Keratinocyte (primary cell): ENCODE results near the gene THSD8. TPM values are rescaled to one million over a fixed set of nuclear protein-coding genes. Genes with fewer than 3 reads are reported as not detected.
A peak's percentile ranks its signal among the peaks of the same experiment; 100 is the strongest.

Source experiments
- DNase-seq: peaks from one replicate; pipeline ENCODE4 v3.0.0-alpha.2; 2011; ENCODE audit warnings: low read depth, missing footprints, low spot score
- FAIRE-seq: peaks from 2 replicates; lab custom pipeline; 2011; peaks lifted over from hg19 to GRCh38; lab: Jason Lieb, UNC
- H2AFZ ChIP-seq: 2 replicates; pipeline ENCODE4 v1.6.0; 2012; ENCODE audit warnings: low read length, control low read depth, inconsistent platforms; ENCODE audit not compliant: control insufficient read depth
- H3K27ac ChIP-seq: 2 replicates; pipeline ENCODE4 v1.5.1; 2011; ENCODE audit warnings: low read length; ENCODE audit not compliant: control insufficient read depth, insufficient read depth
- H3K27me3 ChIP-seq: 3 replicates; pipeline ENCODE4 v1.6.0; 2011; ENCODE audit warnings: low read length; ENCODE audit not compliant: control insufficient read depth, insufficient read depth; ENCODE audit errors: extremely low read depth
- H3K36me3 ChIP-seq, 2 experiments: 2 replicates in 1 of 2; 3 replicates in 1 of 2; pipeline ENCODE4 v1.5.1; 2011; ENCODE audit warnings: low read length in 2 of 2, mild to moderate bottlenecking in 1 of 2; ENCODE audit not compliant: control insufficient read depth in 2 of 2, insufficient read depth in 2 of 2; ENCODE audit errors: extremely low read depth in 1 of 2
- H3K4me1 ChIP-seq: 3 replicates; pipeline ENCODE4 v1.5.1; 2011; ENCODE audit warnings: low read length; ENCODE audit not compliant: control insufficient read depth, insufficient read depth; ENCODE audit errors: extremely low read depth
- H3K4me2 ChIP-seq: 3 replicates; pipeline ENCODE4 v1.6.0; 2011; ENCODE audit warnings: low read depth, low read length; ENCODE audit not compliant: control insufficient read depth, insufficient read depth; ENCODE audit errors: extremely low read depth
- H3K4me3 ChIP-seq, 3 experiments: fragments of 200-600 bp in 1 of 3; sonication (generic) in 1 of 3; 2 replicates in 2 of 3; 3 replicates in 1 of 3; pipeline ENCODE4 v1.5.1; 2011 to 2016; ENCODE audit warnings: low read length in 3 of 3, mild to moderate bottlenecking in 3 of 3, control low read depth in 2 of 3, inconsistent platforms in 1 of 3, low read depth in 1 of 3, mixed read lengths in 1 of 3, mixed run types in 1 of 3, moderate library complexity in 1 of 3; ENCODE audit not compliant: control insufficient read depth in 2 of 3, insufficient read depth in 2 of 3; ENCODE audit errors: extremely low read depth in 1 of 3
- H3K79me2 ChIP-seq: 2 replicates; pipeline ENCODE4 v1.6.0; 2012; ENCODE audit warnings: low read length; ENCODE audit not compliant: control insufficient read depth, insufficient read depth
- H3K9ac ChIP-seq: 3 replicates; pipeline ENCODE4 v1.6.0; 2011; ENCODE audit warnings: low read length; ENCODE audit not compliant: control insufficient read depth, insufficient read depth; ENCODE audit errors: extremely low read depth
- H3K9me1 ChIP-seq: 3 replicates; pipeline ENCODE4 v1.6.0; 2011; ENCODE audit warnings: low read length; ENCODE audit not compliant: control insufficient read depth, insufficient read depth; ENCODE audit errors: extremely low read depth
- H3K9me3 ChIP-seq: 2 replicates; pipeline ENCODE4 v1.5.1; 2012; ENCODE audit warnings: low read depth, low read length; ENCODE audit not compliant: control insufficient read depth
- H4K20me1 ChIP-seq: 3 replicates; pipeline ENCODE4 v1.6.0; 2011; ENCODE audit warnings: low read length; ENCODE audit not compliant: control insufficient read depth, insufficient read depth; ENCODE audit errors: extremely low read depth
- CTCF ChIP-seq, 3 experiments: IDR thresholded peaks in 1 of 3; conservative IDR thresholded peaks in 1 of 3; optimal IDR thresholded peaks in 1 of 3; 2 replicates in 2 of 3; 3 replicates in 1 of 3; pipeline versions ENCODE3 to v1.5.1; 2011; ENCODE audit warnings: low read length in 3 of 3, mild to moderate bottlenecking in 3 of 3, moderate library complexity in 2 of 3, control low read depth in 1 of 3, inconsistent platforms in 1 of 3; ENCODE audit not compliant: insufficient read depth in 2 of 3; ENCODE audit errors: extremely low read depth in 1 of 3
- EZH2 ChIP-seq: IDR thresholded peaks from one replicate; pipeline ENCODE4 v1.6.1; 2012; ENCODE audit warnings: inconsistent platforms, mild to moderate bottlenecking, low read length, moderate library complexity
- dilution Hi-C: fragments of 300-500 bp; cut with MboI; formaldehyde crosslinking; loops from one replicate; pipeline ENCODE4 v1.7.0; 2020; ENCODE audit warnings: low sequenced_read_pairs; ENCODE audit not compliant: extremely low pct_ligation_motif_present
- polyA plus RNA-seq, 5 experiments: library from polyadenylated mRNA; depleted of rRNA in 3 of 5; stranded (reverse) in 3 of 5; stranded (forward) in 1 of 5; unstranded in 1 of 5; fragments of >200 nt; gene quantifications; 1 replicate in 1 of 5; 2 replicates in 3 of 5; 3 replicates in 1 of 5; pipeline versions ENCODE4 v1.2.1 to v1.2.3, GENCODE V29; 2011 to 2012; ENCODE audit warnings: missing spikeins in 2 of 5, low read depth in 1 of 5, low replicate concordance in 1 of 5

THSD8 gene
- polyA plus RNA-seq, 1 donor (not counting 4 experiments of a cell fraction or from before 2014, with no cell fraction given), result 6.6 TPM

- H3K4me3 ChIP-seq, result peak within 1 kb of the TSS; percentile 48 to 76 (median 76)
- peak within 1 kb of the TSS; percentile 91 for H3K9ac ChIP-seq
- dilution Hi-C loops, result no loop called here
- H4K20me1 ChIP-seq, result peaks cover 3% of the 10 kb centered on the region
- H3K79me2 ChIP-seq, result peaks cover 3% of the 10 kb centered on the region
- DNase-seq (peak; percentile 97), FAIRE-seq (peak; percentile 76)
- no peaks in the 10 kb centered on the region for H3K9me1 ChIP-seq
- peak within 1 kb of the TSS; percentile 94 for H3K4me2 ChIP-seq
- no peaks in the 10 kb centered on the region for H3K27me3 ChIP-seq
- no peak for TF ChIP-seq EZH2
- no peak for TF ChIP-seq CTCF (optimal IDR thresholded peaks at IDR 0.05 in 1 of 3, IDR thresholded peaks at IDR 0.05 in 1 of 3, conservative IDR thresholded peaks at IDR 0.05 in 1 of 3; ENCODE audit: extremely low read depth in 1 of 3, insufficient read depth in 2 of 3, low read length in 3 of 3)
- H3K4me1 ChIP-seq, result peaks cover 27% of the 10 kb centered on the region
- H3K36me3 ChIP-seq, result peaks cover 19 to 21% of the 10 kb centered on the region in 2 experiments
- H2AFZ ChIP-seq, result peak within 1 kb of the TSS; percentile 70
- no peaks in the 10 kb centered on the region for H3K9me3 ChIP-seq
- peak within 1 kb of the TSS; percentile 91 for H3K27ac ChIP-seq
Measured at GRCh38 chr19:12774588-12775555, 27.0 kb upstream of the THSD8 start, which contains the start of gene HOOK2. Gene HOOK2 (minus strand): TSS chr19:12775552. CDS start chr19:12775449, 103 bp downstream.

- H4K20me1 ChIP-seq, result no peaks in the 10 kb centered on the region
- peaks cover 36% of the 10 kb centered on the region for H3K4me1 ChIP-seq
- H3K27ac ChIP-seq, result peak overlapping the region; percentile 85
- H3K27me3 ChIP-seq, result no peaks in the 10 kb centered on the region
- FAIRE-seq, result no peak
- DNase-seq, result no peak
- H3K4me2 ChIP-seq, result peak overlapping the region; percentile 93
- H3K36me3 ChIP-seq, result peaks cover 5 to 11% of the 10 kb centered on the region in 2 experiments
- dilution Hi-C loops, result no loop called here
- TF ChIP-seq CTCF (optimal IDR thresholded peaks at IDR 0.05 in 1 of 3, IDR thresholded peaks at IDR 0.05 in 1 of 3, conservative IDR thresholded peaks at IDR 0.05 in 1 of 3; ENCODE audit: extremely low read depth in 1 of 3, insufficient read depth in 2 of 3, low read length in 3 of 3) (peak; percentile 76 to 95 (median 81)), EZH2 (no peak)
- peak overlapping the region; percentile 79 for H3K9ac ChIP-seq
- H2AFZ ChIP-seq, result peak overlapping the region; percentile 58
- peak overlapping the region; percentile 57 to 86 (median 76) for H3K4me3 ChIP-seq
- H3K9me3 ChIP-seq, result no peaks in the 10 kb centered on the region
- H3K79me2 ChIP-seq, result peaks cover 3% of the 10 kb centered on the region
- no peaks in the 10 kb centered on the region for H3K9me1 ChIP-seq
Measured at GRCh38 chr19:12777217-12778016, 24.5 kb upstream of the THSD8 start.
